KBM-7 (cell line): ENCODE measurements around the gene TSC22D3.
"Not testable (repeated sequence)": the region's sequence is repeated elsewhere in the genome, so short reads cannot be mapped to it uniquely, and the experiment has no call there.

Experiments used
- DNase-seq: peaks from one replicate; pipeline ENCODE4 v3.0.0-alpha.2; 2015
- in situ Hi-C: fragments of 300-500 bp; cut with MboI; formaldehyde crosslinking; loops from 2 replicates; pipeline ENCODE4 v1.14.3; 2020; ENCODE audit warnings: low sequenced_read_pairs, low pct_unique_long_range_greater_than_20kb, mixed read lengths

The TSC22D3 gene

GRCh38 chrX:107674480-107675364, 100.9 kb downstream of the TSC22D3 start:
- DNase-seq = peak; percentile 94
- in situ Hi-C loops = loop anchor here (5.0 kb wide), 1 partner anchor 38 kb away; no protein-coding TSS in a partner anchor

GRCh38 chrX:107673933-107674479, 101.6 kb downstream of the TSC22D3 start:
- DNase-seq = peak; percentile 98
- in situ Hi-C loops = no loop called here

DNA sequence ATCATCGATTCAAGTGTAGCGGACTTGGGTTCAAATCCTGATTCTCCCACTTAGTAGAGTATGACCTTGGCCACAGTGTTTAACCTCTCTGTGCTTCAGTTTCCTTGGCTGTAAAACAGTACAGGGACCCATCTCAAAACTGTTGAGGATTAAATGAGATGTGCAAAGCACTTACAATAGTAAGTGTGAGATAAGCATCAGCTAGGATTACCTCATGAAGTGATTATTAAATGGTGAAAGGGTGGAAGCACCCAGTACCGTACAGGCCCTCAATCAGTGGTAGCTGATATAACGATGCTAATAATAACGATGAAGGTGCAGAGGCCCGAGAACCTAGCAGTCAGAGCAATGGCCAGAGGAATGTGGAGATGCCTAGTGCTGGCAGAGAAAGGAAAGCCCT, 102.2 kb downstream of the TSC22D3 start:
- in situ Hi-C loops = no loop called here
- no peak for DNase-seq

- in situ Hi-C loops = no loop called here
Observed at GRCh38 chrX:107672955-107673378, 102.6 kb downstream of the TSC22D3 start.

DNA sequence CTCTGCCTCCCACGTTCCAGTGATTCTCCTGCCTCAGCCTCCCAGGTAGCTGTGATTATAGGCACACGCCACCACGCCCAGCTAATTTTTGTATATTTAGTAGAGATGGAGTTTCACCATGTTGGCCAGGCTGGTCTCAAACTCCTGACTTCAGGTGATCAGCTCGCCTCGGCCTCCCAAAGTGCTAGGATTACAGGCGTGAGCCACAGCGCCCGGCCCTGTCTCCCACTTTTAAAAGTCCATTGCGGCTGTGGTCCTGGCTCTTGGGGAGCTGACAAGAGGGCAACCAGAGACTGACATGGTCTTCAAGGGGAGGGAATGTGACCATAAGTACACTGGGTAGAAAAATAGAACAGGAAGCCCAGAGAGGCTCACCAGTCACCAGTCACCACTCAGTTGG, 104.3 kb downstream of the TSC22D3 start:
- DNase-seq, in situ Hi-C loops: not testable (repeated sequence)

More at GRCh38 chrX:107672955-107673378, 102.6 kb downstream of the TSC22D3 start:
- peak; percentile 96 for DNase-seq

- no peak for DNase-seq
Observed at GRCh38 chrX:107669885-107670628, 105.5 kb downstream of the TSC22D3 start.

DNA sequence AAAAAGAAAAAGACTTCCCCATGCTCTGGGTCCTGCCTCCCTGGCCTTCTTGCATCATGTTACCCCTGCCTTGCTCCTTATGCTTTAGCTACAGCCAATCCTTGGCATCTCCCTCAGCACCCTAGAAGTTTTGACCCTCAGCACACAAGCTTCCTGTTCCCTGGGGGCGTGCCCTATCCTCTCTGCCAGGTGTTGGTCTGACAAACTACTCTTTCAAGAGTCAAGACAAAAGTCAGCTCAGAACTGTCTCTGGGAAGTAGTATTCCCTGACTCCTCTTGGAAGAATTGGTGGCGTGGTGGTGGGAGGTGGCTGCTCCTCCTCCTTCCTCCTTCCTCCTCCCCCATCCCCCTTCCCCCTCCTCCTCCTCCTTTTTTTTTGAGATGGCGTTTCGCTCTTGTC, 106.3 kb downstream of the TSC22D3 start:
- DNase-seq = no peak
- in situ Hi-C loops = no loop called here

More at GRCh38 chrX:107669885-107670628, 105.5 kb downstream of the TSC22D3 start:
- in situ Hi-C loops = no loop called here

DNA sequence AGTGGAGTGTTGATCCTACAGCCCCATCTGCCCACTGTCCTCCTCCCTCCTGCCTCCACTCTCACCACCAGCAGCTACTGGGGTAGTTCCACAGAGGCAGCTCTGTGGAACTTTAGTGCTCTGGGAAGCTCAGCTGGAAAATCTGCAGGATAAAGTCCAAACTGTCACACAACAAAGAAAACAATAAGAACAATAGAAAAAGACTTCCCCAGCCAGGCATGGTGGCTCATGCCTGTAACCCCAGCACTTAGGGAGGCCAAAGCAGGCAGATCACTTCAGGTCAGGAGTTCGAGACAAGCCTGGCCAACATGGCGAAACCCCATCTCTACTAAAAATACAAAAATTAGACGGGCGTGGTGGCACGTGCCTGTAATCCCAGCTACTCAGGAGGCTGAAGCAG, 106.9 kb downstream of the TSC22D3 start:
- DNase-seq, in situ Hi-C loops: not testable (repeated sequence)

DNA sequence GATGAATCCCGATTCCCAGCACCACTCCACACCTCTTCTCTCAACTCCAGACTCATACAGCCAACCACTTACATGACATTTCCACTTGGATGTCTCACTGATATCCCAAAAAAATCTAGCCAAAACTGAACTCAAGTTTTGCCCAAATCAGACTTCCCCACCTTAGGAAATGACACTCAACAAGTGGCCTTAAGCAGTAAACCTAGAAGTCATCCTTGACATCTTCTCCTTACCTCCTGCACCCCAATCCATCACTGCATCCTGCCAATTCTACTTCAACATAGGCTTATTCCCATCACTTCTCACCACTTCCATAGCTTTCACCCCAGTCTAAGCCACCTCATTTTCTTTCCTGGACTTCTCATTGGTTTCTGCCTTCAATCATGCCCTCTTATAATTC, 108.2 kb downstream of the TSC22D3 start:
- in situ Hi-C loops = no loop called here
- DNase-seq = no peak

GRCh38 chrX:107666931-107667330, 108.7 kb downstream of the TSC22D3 start:
- in situ Hi-C loops = no loop called here
- DNase-seq = no peak
